ENCODE data around the gene ATP9B.
A peak's percentile ranks its signal among the peaks of the same experiment; 100 is the strongest.

ATP9B gene

GRCh38 chr18:79302120-79302519 lies 232.9 kb downstream of the ATP9B start:
- no peak for DNase-seq

GRCh38 chr18:79305911-79306310 lies 236.7 kb downstream of the ATP9B start:
- no peak for DNase-seq

GRCh38 chr18:79309614-79310358 lies 240.6 kb downstream of the ATP9B start:
- no peak for DNase-seq

- DNase-seq: no peak
Observed at GRCh38 chr18:79314838-79315388, 245.7 kb downstream of the ATP9B start.

- DNase-seq: no peak
Observed at GRCh38 chr18:79315596-79315995, 246.4 kb downstream of the ATP9B start.

- no peak for DNase-seq
Observed at GRCh38 chr18:79317703-79318102, 248.5 kb downstream of the ATP9B start.

- DNase-seq: peak; percentile 4
Observed at GRCh38 chr18:79318142-79318673, 249.0 kb downstream of the ATP9B start.

GRCh38 chr18:79320216-79320850 lies 251.1 kb downstream of the ATP9B start:
- no peak for DNase-seq

- no peak for DNase-seq
Observed at GRCh38 chr18:79321625-79322405, 252.6 kb downstream of the ATP9B start.

GRCh38 chr18:79322441-79322840 lies 253.2 kb downstream of the ATP9B start:
- DNase-seq: no peak

GRCh38 chr18:79323471-79323870 lies 254.3 kb downstream of the ATP9B start:
- DNase-seq: no peak

- DNase-seq: peak; percentile 9
Observed at GRCh38 chr18:79326413-79327198, 257.4 kb downstream of the ATP9B start.

GRCh38 chr18:79327199-79327721 lies 258.1 kb downstream of the ATP9B start:
- DNase-seq: peak; percentile 7

GRCh38 chr18:79327915-79328314 lies 258.7 kb downstream of the ATP9B start:
- peak; percentile 26 for DNase-seq

GRCh38 chr18:79328887-79329286 lies 259.7 kb downstream of the ATP9B start:
- DNase-seq: no peak

- DNase-seq: no peak
Observed at GRCh38 chr18:79329786-79330185, 260.6 kb downstream of the ATP9B start.

- no peak for DNase-seq
Observed at GRCh38 chr18:79332646-79333045, 263.5 kb downstream of the ATP9B start.

- DNase-seq: no peak
Observed at GRCh38 chr18:79333046-79333445, 263.9 kb downstream of the ATP9B start.

- no peak for DNase-seq
Observed at GRCh38 chr18:79334496-79335233, 265.5 kb downstream of the ATP9B start.

GRCh38 chr18:79335833-79336360 lies 266.7 kb downstream of the ATP9B start:
- no peak for DNase-seq

GRCh38 chr18:79336556-79337142 lies 267.5 kb downstream of the ATP9B start:
- no peak for DNase-seq

Data from CD4-positive, alpha-beta T cell treated with Interleukin-17A for 1 hour (primary cell).